ENCODE data around the gene CLIC4.
A peak's percentile ranks its signal among the peaks of the same experiment; 100 is the strongest.
"Not testable (repeated sequence)": the region's sequence is repeated elsewhere in the genome, so short reads cannot be mapped to it uniquely, and the experiment has no call there.

Gene CLIC4

DNA sequence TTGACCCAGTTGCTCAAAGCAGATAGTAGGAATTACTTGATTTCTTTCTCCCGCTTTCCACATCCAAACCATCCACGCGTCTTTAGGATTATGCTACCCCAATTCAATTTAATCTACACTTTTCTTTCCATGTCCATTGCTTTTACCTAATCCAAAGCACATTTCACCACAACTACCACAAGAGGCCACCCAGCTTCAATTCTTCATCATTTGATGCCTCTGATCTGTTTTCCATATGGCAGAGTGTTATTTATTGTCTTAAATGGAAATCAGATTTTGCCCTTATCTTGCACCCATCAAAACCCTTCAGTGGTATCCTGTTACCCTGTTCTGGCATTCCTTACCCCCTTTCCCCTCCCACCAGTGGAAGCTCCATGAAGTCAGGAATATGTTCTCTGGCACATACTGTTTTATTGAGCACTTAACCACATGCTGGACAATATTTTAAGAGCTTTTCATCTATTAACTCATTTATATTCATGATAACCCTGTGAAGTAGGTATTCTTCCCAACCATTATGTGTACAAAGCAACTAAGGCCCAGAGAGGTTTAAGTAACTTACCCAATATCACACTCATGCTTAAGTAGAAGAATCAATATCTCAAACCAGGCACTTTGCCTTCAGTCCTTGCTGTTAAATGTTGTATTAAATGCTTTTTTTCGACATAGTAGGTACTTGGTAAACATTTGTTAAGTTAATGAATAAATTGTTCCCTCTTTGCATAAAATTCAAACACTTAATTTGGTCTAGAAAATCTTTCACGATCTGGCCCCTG, 34.6 kb downstream of the CLIC4 start:
- TF ChIP-seq, protein P1, sequence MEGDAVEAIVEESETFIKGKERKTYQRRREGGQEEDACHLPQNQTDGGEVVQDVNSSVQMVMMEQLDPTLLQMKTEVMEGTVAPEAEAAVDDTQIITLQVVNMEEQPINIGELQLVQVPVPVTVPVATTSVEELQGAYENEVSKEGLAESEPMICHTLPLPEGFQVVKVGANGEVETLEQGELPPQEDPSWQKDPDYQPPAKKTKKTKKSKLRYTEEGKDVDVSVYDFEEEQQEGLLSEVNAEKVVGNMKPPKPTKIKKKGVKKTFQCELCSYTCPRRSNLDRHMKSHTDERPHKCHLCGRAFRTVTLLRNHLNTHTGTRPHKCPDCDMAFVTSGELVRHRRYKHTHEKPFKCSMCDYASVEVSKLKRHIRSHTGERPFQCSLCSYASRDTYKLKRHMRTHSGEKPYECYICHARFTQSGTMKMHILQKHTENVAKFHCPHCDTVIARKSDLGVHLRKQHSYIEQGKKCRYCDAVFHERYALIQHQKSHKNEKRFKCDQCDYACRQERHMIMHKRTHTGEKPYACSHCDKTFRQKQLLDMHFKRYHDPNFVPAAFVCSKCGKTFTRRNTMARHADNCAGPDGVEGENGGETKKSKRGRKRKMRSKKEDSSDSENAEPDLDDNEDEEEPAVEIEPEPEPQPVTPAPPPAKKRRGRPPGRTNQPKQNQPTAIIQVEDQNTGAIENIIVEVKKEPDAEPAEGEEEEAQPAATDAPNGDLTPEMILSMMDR (IDR thresholded peaks at IDR 0.05): no peak
- DNase-seq (ENCODE audit: low spot score): no peak
- H3K4me3 ChIP-seq: no peak overlapping the region
- peak overlapping the region in 1 of 2 donors; percentile 38 for H3K27ac ChIP-seq

- not testable (repeated sequence) for H3K27ac ChIP-seq; H3K4me3 ChIP-seq; DNase-seq (ENCODE audit: low spot score)
These were observed 35.4 kb downstream of the CLIC4 start for GRCh38 chr1:24780626-24781025.

DNA sequence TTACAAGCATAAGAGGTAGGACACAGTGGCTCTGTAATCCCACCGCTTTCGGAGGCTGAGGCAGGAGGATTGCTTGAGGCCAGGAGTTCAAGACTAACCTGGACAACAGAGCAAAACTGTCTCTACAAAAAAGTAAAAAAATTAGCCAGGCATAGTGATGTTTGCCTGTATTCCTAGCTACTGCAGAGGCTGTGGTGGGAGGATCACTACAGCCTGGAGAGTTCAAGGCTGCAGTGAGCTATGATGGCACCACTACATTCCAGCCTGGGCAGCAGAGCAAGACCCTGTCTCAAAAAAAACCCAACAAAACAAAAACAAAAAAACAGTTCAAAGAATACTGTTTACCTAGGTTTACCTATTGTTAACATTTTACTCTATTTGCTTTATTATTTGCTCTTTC, 37.4 kb downstream of the CLIC4 start:
- DNase-seq (ENCODE audit: low spot score): no peak

GRCh38 chr1:24783713-24784112, 38.5 kb downstream of the CLIC4 start:
- no peak for DNase-seq (ENCODE audit: low spot score)
- H3K4me3 ChIP-seq: no peak overlapping the region
- no peak overlapping the region for H3K27ac ChIP-seq
- TF ChIP-seq, protein P1 (IDR thresholded peaks at IDR 0.05): no peak

More for the DNA sequence above, 37.4 kb downstream of the CLIC4 start:
- TF ChIP-seq, protein P1 (IDR thresholded peaks at IDR 0.05): no peak
- no peak overlapping the region for H3K4me3 ChIP-seq
- H3K27ac ChIP-seq: no peak overlapping the region

DNA sequence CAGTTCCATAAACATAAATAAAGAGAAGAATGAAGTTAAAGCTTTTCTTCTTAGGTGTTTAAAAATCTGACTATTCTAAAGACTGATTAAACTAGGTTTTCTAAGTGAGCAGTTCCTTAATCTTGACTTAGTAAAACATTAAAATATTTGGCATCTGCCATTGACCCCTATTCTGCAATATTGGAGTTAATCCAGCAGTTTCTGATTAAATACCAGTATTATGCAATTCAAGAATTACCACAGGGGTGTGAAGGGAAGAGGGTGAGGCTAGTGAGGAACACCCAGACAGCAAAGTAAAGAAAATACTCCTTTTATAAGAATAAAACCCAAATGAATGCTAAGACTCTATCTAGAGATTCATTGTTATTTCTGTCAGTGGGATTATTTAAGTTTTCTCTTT, 40.9 kb downstream of the CLIC4 start:
- no peak for DNase-seq (ENCODE audit: low spot score)
- TF ChIP-seq, protein P1 (IDR thresholded peaks at IDR 0.05): no peak
- peak overlapping the region; percentile 20 for H3K4me3 ChIP-seq
- peak overlapping the region; percentile 24 to 51 for H3K27ac ChIP-seq

DNA sequence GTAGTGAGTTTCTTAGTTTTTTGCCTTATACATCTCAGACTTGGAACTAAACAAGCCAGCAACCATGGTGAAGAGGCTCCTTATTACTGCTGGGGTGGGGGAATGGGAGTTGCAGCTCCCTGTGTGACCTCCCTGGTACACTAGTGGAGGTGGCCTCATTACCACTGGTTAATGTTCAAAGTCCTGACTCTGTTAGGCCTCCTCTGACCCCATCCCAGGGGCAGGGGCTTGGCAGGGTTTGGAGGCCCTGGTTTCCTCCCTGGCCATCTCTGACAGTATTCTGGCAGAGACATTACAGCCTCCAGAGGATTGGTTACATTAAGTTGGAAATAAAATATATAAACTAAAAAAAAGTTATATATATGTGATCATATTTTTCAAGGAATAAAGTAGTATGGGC, 45.2 kb downstream of the CLIC4 start:
- TF ChIP-seq, protein P1 (IDR thresholded peaks at IDR 0.05): no peak
- no peak overlapping the region for H3K4me3 ChIP-seq
- DNase-seq (ENCODE audit: low spot score): no peak
- H3K27ac ChIP-seq: peak overlapping the region; percentile 4 to 25

DNA sequence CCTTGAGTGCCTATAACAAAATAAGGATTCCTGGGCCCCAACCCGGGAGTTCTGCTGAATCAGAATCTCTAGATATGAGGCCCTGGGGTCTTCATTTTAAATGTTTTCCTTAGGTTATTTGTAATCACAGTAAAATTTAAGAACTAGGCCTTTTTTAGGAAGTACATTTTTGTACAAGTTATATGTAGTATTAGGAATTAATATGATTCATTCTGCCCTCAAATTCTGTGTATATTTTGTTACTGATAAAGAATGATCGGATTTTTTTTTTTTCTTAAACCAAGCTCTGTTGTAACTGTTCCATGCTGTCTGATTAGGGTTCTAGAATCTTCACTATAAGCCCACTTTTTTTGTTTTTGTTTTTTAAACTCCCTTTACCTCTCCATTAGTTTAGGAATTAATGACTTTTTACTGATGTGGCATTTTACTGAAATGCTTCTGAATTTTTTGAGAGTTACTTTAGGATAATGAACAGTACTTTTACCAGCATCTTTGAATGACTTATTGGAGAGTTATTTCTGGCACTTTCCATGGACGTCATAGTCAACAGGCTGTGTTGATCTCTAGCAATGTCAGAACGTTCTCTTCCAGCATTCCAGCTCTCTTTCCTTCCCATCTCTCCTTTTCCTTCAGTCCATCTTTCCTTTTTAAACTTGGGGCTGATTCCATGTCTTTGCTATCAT, 48.3 kb downstream of the CLIC4 start:
- TF ChIP-seq, protein P1 (IDR thresholded peaks at IDR 0.05): no peak
- H3K27ac ChIP-seq: peak overlapping the region; percentile 57 to 86
- DNase-seq (ENCODE audit: low spot score): no peak
- peak overlapping the region; percentile 43 for H3K4me3 ChIP-seq

GRCh38 chr1:24794130-24794502, 48.9 kb downstream of the CLIC4 start:
- Histone ChIP-seq H3K4me3 (peak overlapping the region; percentile 43), H3K27ac (peak overlapping the region; percentile 57 to 86)
- DNase-seq (ENCODE audit: low spot score): not testable (repeated sequence)

Measured in coronary artery (tissue), 2 donors.